ENCODE measurements around the gene NINJ1.

GRCh38 chr9:93083592-93084470 lies 50.2 kb downstream of the NINJ1 start:
- TF ChIP-seq CTCF (conservative IDR thresholded peaks at IDR 0.05 in 1 of 2, IDR thresholded peaks at IDR 0.05 in 1 of 2; ENCODE audit: low read depth in 1 of 2, low read length in 2 of 2) (no peak), EZH2 (IDR thresholded peaks at IDR 0.05; ENCODE audit: low read length, missing control alignments) (no peak)
